ENCODE results near the gene PPFIA1.

The PPFIA1 gene

GRCh38 chr11:70282012-70282411 lies 11.5 kb downstream of the PPFIA1 start:
- no peak for TF ChIP-seq ZBTB7A (IDR thresholded peaks at IDR 0.05; ENCODE audit: low read depth)
- TF ChIP-seq NFIC (IDR thresholded peaks at IDR 0.05) = no peak
- TF ChIP-seq EP300 (IDR thresholded peaks at IDR 0.05; ENCODE audit: borderline replicate concordance) = no peak
- TF ChIP-seq MAX (IDR thresholded peaks at IDR 0.05) = no peak
- no peak for TF ChIP-seq EGR1 (IDR thresholded peaks at IDR 0.05)
- TF ChIP-seq YY1 (IDR thresholded peaks at IDR 0.05; ENCODE audit: low read depth) = no peak
- TF ChIP-seq TEAD4 (IDR thresholded peaks at IDR 0.05) = no peak
- no peak for TF ChIP-seq TCF12 (IDR thresholded peaks at IDR 0.05; ENCODE audit: low read depth)
- TF ChIP-seq USF1 (IDR thresholded peaks at IDR 0.05) = no peak
- TF ChIP-seq TAF1 (IDR thresholded peaks at IDR 0.05; ENCODE audit: low read depth) = no peak
- no peak for TF ChIP-seq FOXM1 (IDR thresholded peaks at IDR 0.05; ENCODE audit: borderline replicate concordance, low read depth)
- no peak for TF ChIP-seq CEBPB (IDR thresholded peaks at IDR 0.05)
- TF ChIP-seq CREB1 (IDR thresholded peaks at IDR 0.05; ENCODE audit: low read depth) = no peak
- TF ChIP-seq REST (IDR thresholded peaks at IDR 0.05; ENCODE audit: low read depth) = no peak

- TF ChIP-seq MAX (IDR thresholded peaks at IDR 0.05) (no peak), EGR1 (IDR thresholded peaks at IDR 0.05) (no peak), ZBTB7A (IDR thresholded peaks at IDR 0.05; ENCODE audit: low read depth) (no peak), YY1 (IDR thresholded peaks at IDR 0.05; ENCODE audit: low read depth) (no peak), RAD21 (IDR thresholded peaks at IDR 0.05; ENCODE audit: low read depth) (no peak), EP300 (IDR thresholded peaks at IDR 0.05; ENCODE audit: borderline replicate concordance) (no peak), REST (IDR thresholded peaks at IDR 0.05; ENCODE audit: low read depth) (no peak)
Measured at GRCh38 chr11:70288721-70289120, 18.2 kb downstream of the PPFIA1 start.

GRCh38 chr11:70289582-70289981 lies 19.1 kb downstream of the PPFIA1 start:
- TF ChIP-seq ZBTB7A (IDR thresholded peaks at IDR 0.05; ENCODE audit: low read depth) (no peak), EP300 (IDR thresholded peaks at IDR 0.05; ENCODE audit: borderline replicate concordance) (no peak), RAD21 (IDR thresholded peaks at IDR 0.05; ENCODE audit: low read depth) (no peak)

GRCh38 chr11:70290361-70291065 lies 20.0 kb downstream of the PPFIA1 start:
- TF ChIP-seq EP300 (IDR thresholded peaks at IDR 0.05; ENCODE audit: borderline replicate concordance) (no peak), REST (IDR thresholded peaks at IDR 0.05; ENCODE audit: low read depth) (no peak), NFIC (IDR thresholded peaks at IDR 0.05) (no peak), TCF12 (IDR thresholded peaks at IDR 0.05; ENCODE audit: low read depth) (no peak), CEBPB (IDR thresholded peaks at IDR 0.05) (no peak), FOXM1 (IDR thresholded peaks at IDR 0.05; ENCODE audit: borderline replicate concordance, low read depth) (no peak), CREB1 (IDR thresholded peaks at IDR 0.05; ENCODE audit: low read depth) (no peak), MAX (IDR thresholded peaks at IDR 0.05) (no peak)

GRCh38 chr11:70292166-70292565 lies 21.7 kb downstream of the PPFIA1 start:
- no peak for TF ChIP-seq ZBTB7A (IDR thresholded peaks at IDR 0.05; ENCODE audit: low read depth)
